K562 (cell line): ENCODE measurements around the gene COMP. TPM values are rescaled to one million over a fixed set of nuclear protein-coding genes. Genes with fewer than 3 reads are reported as not detected.

Experiments
- ATAC-seq: fragments of 200-7000 bp; cut with Tn5 transposase; 3 replicates; pipeline ENCODE4 v1.9.1; 2020; ENCODE audit warnings: moderate library complexity
- BruUV-seq: library from RNA; stranded (reverse); fragments of 400-500 nt; replicated peaks from 2 replicates; lab custom pipeline; 2021; lab: Mats Ljungman, UMichigan
- CTCF ChIA-PET: fragments of 300-600 bp; formaldehyde crosslinking; extraction: SDS; loops from one replicate; lab custom pipeline; 2021; ENCODE audit warnings: low intra/inter-chr PET ratio; lab: Yijun Ruan, JAX
- POLR2A ChIA-PET: fragments of 300-600, 350-650 bp; sonication (Branson Sonifier 250); formaldehyde crosslinking; extraction: SDS; loops from one replicate; lab custom pipeline; 2021; ENCODE audit warnings: antibody characterized with exemption, inconsistent platforms; lab: Yijun Ruan, JAX
- DNase-seq, 4 experiments: peaks; one replicate each; pipeline versions ENCODE4 v3.0.0 to v3.0.0-alpha.2; 2011 to 2018; ENCODE audit warnings: low spot score in 3 of 4, mixed read lengths in 3 of 4; ENCODE audit errors: extremely low read depth in 1 of 4
- FAIRE-seq: peaks from 2 replicates; lab custom pipeline; 2011; peaks lifted over from hg19 to GRCh38; lab: Jason Lieb, UNC
- H2AFZ ChIP-seq: 2 replicates; pipeline ENCODE4 v1.6.0; 2011; ENCODE audit warnings: low read depth, low read length, control low read depth, inconsistent platforms
- H3K27ac ChIP-seq: fragments of 200-600 bp; 3 replicates; pipeline ENCODE4 v1.8.0; 2011; ENCODE audit warnings: low read depth, mild to moderate bottlenecking, control low read depth, inconsistent platforms, low read length, moderate library complexity, mixed read lengths; ENCODE audit errors: extremely low read depth
- H3K27me3 ChIP-seq, 2 experiments: fragments of 300-600 bp in 1 of 2; 2 replicates in 1 of 2; 3 replicates in 1 of 2; pipeline versions ENCODE4 v1.6.0 to v1.8.0; 2011; ENCODE audit warnings: inconsistent platforms in 2 of 2, low read length in 2 of 2, mild to moderate bottlenecking in 1 of 2, mixed read lengths in 1 of 2, moderate library complexity in 1 of 2; ENCODE audit not compliant: control insufficient read depth in 2 of 2, insufficient read depth in 2 of 2
- H3K36me3 ChIP-seq: fragments of 300-600 bp; 3 replicates; pipeline ENCODE4 v1.8.0; 2011; ENCODE audit warnings: mild to moderate bottlenecking, low read length, inconsistent platforms; ENCODE audit not compliant: control insufficient read depth, insufficient read depth
- H3K4me1 ChIP-seq, 2 experiments: fragments of 200-600 bp in 1 of 2; replicated peaks in 1 of 2; 2 replicates in 1 of 2; 3 replicates in 1 of 2; pipeline versions ENCODE4 v1.5.1 to v1.8.0; 2011; ENCODE audit warnings: inconsistent platforms in 2 of 2, low read length in 2 of 2, mild to moderate bottlenecking in 1 of 2, mixed read lengths in 1 of 2, moderate library complexity in 1 of 2; ENCODE audit not compliant: control insufficient read depth in 2 of 2, insufficient read depth in 2 of 2
- H3K4me2 ChIP-seq: 2 replicates; pipeline ENCODE4 v1.6.1; 2011; ENCODE audit warnings: low read length, control low read depth, inconsistent platforms, mixed read lengths; ENCODE audit not compliant: insufficient read depth
- H3K4me3 ChIP-seq: fragments of 200-600 bp; sonication (generic), shearing (Covaris generic); 2 replicates; pipeline ENCODE4 v1.5.1; 2016; ENCODE audit warnings: control low read depth, inconsistent platforms
- H3K79me2 ChIP-seq: fragments of 200-600 bp; 3 replicates; pipeline ENCODE4 v1.8.0; 2011; ENCODE audit warnings: low read length, inconsistent platforms; ENCODE audit not compliant: control insufficient read depth, insufficient read depth
- H3K9ac ChIP-seq, 2 experiments: 2 replicates each; pipeline versions ENCODE4 v1.6.0 to v1.6.1; 2011; ENCODE audit warnings: low read depth in 2 of 2, low read length in 2 of 2, control low read depth in 1 of 2, inconsistent platforms in 1 of 2, mild to moderate bottlenecking in 1 of 2, mixed read lengths in 1 of 2; ENCODE audit not compliant: insufficient read depth in 1 of 2
- H3K9me1 ChIP-seq: one replicate; pipeline ENCODE4 v1.6.0; 2011; ENCODE audit warnings: inconsistent platforms, mild to moderate bottlenecking, low read length, moderate library complexity; ENCODE audit not compliant: control insufficient read depth, insufficient read depth
- H3K9me3 ChIP-seq: replicated peaks from 2 replicates; pipeline ENCODE4 v1.5.1; 2011; ENCODE audit warnings: low read depth, low read length, inconsistent platforms; ENCODE audit not compliant: control insufficient read depth, insufficient read depth
- H4K20me1 ChIP-seq: replicated peaks from 2 replicates; pipeline ENCODE4 v1.6.1; 2011; ENCODE audit warnings: low read length, inconsistent platforms, mixed read lengths; ENCODE audit not compliant: control insufficient read depth, insufficient read depth
- ARID3B ChIP-seq: fragments of 250-450 bp; sonication (Bioruptor Pico); IDR thresholded peaks from 2 replicates; pipeline ENCODE4 v1.4.0; 2020; ENCODE audit warnings: borderline replicate concordance
- CUX1 ChIP-seq: fragments of 200-800 bp; sonication (Bioruptor generic); IDR thresholded peaks from 2 replicates; pipeline ENCODE4 v1.6.1; 2016; ENCODE audit warnings: missing genetic modification characterization, missing compliant biosample characterization
- TFAP4 ChIP-seq: sonication (generic); formaldehyde crosslinking; IDR thresholded peaks from 2 replicates; pipeline ENCODE4 v1.8.0; 2022; ENCODE audit warnings: missing genetic modification reagents, mild to moderate bottlenecking, moderate library complexity, borderline replicate concordance
- ZNF24 ChIP-seq: fragments of 450-650 bp; IDR thresholded peaks from 2 replicates; pipeline ENCODE4 v1.6.1; 2016
- ZNF263 ChIP-seq: sonication (generic); formaldehyde crosslinking; IDR thresholded peaks from 2 replicates; pipeline ENCODE4 v1.8.0; 2022; ENCODE audit warnings: mild to moderate bottlenecking, missing genetic modification reagents, borderline replicate concordance
- WGBS: fragments of 100-300 bp; shearing (Covaris generic); methylation state at CpG from one replicate; pipeline ENCODE4 v1.1.6; 2016; ENCODE audit warnings: low coverage, mixed read lengths; ENCODE audit not compliant: insufficient coverage; ENCODE audit errors: missing lambda C conversion rate; 5-methylcytosine and 5-hydroxymethylcytosine counted together
- in situ Hi-C: fragments of 300-500 bp; cut with MboI; formaldehyde crosslinking; loops from 4 replicates; pipeline ENCODE4 v1.15.0; 2018; ENCODE audit warnings: inconsistent platforms, mixed read lengths
- intact Hi-C: fragments of 100-400 bp; cut with micrococcal nuclease; formaldehyde crosslinking; loops from 2 replicates; pipeline ENCODE4 v1.14.2; 2022
- polyA plus RNA-seq, 8 experiments: library from polyadenylated mRNA; depleted of rRNA in 4 of 8; stranded (reverse) in 5 of 8; unstranded in 3 of 8; fragments of >200 nt; fragmentation: Nextera tagmentation in 2 of 8; fragmentation: Illumina TruSeq in 1 of 8; extraction: Ambion mirVana in 2 of 8; extraction: Trizol in 1 of 8; gene quantifications; 2 replicates each; pipeline versions ENCODE4 v1.2.1 to v1.2.3, GENCODE V29; 2011 to 2014; ENCODE audit warnings: inconsistent platforms in 1 of 8, missing spikeins in 1 of 8
- total RNA-seq, 7 experiments: library from RNA; depleted of rRNA in 6 of 7; stranded (reverse); fragments of >200 nt in 6 of 7; fragmentation: Illumina TruSeq in 2 of 7; extraction: Trizol in 2 of 7; gene quantifications; 2 replicates each; pipeline versions ENCODE4 v1.2.1 to v1.2.3, GENCODE V29; 2011 to 2021; ENCODE audit warnings: low replicate concordance in 1 of 7

Gene COMP
- total and polyA plus RNA-seq, 9 of the 15 experiments (the other 6 are each of a cell fraction or from before 2014, with no cell fraction given) = 0.07 TPM; not detected in 8

GRCh38 chr19:18738961-18739690, 52.0 kb downstream of the COMP start:
- Histone ChIP-seq H3K9ac (peak overlapping the region in 1 of 2 experiments; percentile 46; a peak in 2 of 4 replicates), H4K20me1 (peaks cover 64% of the 10 kb centered on the region), H3K4me3 (no peak overlapping the region), H3K9me1 (peaks cover 3% of the 10 kb centered on the region), H3K27me3 (no peaks in the 10 kb centered on the region), H3K79me2 (no peaks in the 10 kb centered on the region), H3K4me1 (peaks cover 25 to 83% of the 10 kb centered on the region in 2 experiments), H3K9me3 (no peaks in the 10 kb centered on the region), H3K27ac (no peak overlapping the region), H3K4me2 (no peak overlapping the region), H3K36me3 (no peaks in the 10 kb centered on the region), H2AFZ (no peak overlapping the region)
- POLR2A ChIA-PET = interaction anchor here (0.9 to 1.0 kb wide), 2 partner anchors 10 to 11 kb away, joined by 3 read pairs; no protein-coding TSS in a partner anchor
- intact Hi-C loops (no loop called here), in situ Hi-C loops (no loop called here)
- DNase-seq (no peak), ATAC-seq (no peak), FAIRE-seq (no peak)
- CTCF ChIA-PET = no interaction called here
- 83% methylated on average over 19 of the region's 20 CpGs for WGBS
- BruUV-seq = no TSS peak
- TF ChIP-seq CUX1 = no peak
- no peak for TF ChIP-seq ARID3B (CRISPR knock-in tag)
- peak; percentile 45; the same call in 1 of the 2 replicates for TF ChIP-seq ZNF263 (CRISPR knock-in tag)
- 0 out of 2 replicates have a peak, but pooled peaks have one; percentile 14 for TF ChIP-seq TFAP4 (CRISPR knock-in tag)
- peak; percentile 77 for TF ChIP-seq ZNF24
